GM18520 (cell line): Measurements from ENCODE around the gene SSR2.

Experiments used
- ATAC-seq: cut with Tn5 transposase; IDR thresholded peaks from one replicate; pipeline ENCODE4 v1.9.1; 2021; ENCODE audit not compliant: unreplicated experiment

SSR2 gene

DNA sequence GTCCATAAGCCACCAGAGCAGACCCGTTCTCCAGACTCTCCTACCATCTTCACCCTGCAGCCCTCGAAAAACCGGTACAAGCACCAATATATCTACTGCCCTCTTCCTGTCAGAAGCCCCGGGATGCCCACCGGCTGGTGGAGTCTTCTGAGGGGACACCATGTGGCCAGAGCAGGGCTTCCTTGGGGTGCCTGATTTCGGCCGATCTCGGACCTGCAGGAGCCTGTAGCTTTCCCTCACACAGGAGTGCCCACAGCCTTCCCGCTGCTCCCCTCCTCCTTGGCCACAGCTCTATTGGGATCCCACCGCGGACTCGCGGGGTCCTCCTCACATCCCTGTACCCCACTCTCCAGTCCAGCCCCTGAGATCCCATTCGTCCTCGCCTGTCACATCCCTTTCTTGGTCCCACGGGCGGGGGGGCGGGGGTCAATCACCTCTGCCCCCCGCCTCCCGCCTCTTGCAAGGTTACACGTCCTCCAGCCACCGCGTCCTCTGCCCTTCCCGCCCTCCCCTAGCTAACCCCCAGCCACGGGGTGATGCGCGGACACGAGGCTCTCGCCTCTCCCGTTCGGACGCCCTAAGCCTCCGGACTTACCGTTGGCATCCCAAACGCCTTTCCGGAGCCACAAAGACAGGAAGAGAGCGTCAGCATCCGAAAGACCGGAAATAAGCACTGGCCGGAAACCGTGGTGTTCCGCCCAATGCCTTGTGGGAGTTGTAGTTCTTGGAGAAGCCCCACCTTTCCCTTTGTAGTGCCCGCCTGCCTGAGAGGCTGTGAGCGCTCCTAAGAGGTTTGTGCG lies at the start of gene SSR2:
SSR2 (minus strand) TSS at position 659 of the 800 bp plus-strand sequence. CDS start 784 bp downstream, outside the sequence.
- ATAC-seq = peak; percentile 93

DNA sequence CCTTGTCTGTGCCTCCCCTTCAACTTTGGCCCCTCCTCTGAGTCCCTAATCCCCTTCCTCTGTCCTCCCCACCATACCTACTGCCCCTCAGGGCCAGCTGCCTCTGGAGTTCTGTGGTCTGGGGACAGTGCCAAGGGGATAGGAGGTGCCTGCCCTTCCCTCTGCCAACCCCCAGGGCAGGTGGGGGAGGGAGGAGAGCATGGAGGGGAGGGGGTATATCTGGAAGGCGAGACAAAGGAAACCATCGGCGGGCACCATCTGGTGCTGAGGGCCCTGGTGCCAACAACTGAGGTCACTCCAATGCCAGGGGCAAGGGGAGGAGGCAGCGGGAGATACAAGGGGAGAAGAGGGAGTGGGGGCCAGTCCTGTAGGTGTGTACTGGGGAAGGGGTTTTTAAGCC lies 49.8 kb upstream of the SSR2 start:
- ATAC-seq = no peak

DNA sequence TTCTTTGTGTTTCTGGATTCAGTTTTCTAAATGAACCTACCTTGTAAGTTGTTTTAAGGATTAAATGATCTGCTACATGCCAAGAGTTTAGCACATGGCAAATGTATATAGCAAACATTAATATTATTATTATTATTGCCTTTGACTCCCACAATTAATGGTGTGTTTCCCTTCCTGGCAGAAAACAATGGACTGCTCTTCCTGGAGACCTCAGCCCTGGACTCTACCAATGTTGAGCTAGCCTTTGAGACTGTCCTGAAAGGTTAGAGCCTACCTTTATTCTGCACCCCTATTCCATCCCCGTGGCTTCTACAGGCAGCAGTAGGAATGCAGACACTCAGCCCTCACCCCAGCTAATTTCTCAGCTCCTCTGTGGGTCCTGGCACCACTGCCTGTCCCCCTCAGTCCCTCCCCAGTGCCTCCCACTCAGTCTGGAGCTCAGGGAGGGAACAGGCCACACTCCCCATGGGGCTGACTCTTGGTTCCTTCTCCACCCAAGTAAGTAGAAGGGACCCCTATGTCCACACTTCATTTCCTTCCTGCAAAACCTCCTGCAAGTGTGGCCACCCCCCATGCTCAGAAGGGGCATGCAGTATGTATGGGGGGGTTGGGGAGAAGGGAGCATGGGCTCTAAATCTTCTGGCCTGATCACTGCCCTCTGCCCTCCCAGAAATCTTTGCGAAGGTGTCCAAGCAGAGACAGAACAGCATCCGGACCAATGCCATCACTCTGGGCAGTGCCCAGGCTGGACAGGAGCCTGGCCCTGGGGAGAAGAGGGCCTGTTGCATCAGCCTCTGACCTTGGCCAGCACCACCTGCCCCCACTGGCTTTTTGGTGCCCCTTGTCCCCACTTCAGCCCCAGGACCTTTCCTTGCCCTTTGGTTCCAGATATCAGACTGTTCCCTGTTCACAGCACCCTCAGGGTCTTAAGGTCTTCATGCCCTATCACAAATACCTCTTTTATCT lies 49.0 kb upstream of the SSR2 start:
- ATAC-seq = no peak

DNA sequence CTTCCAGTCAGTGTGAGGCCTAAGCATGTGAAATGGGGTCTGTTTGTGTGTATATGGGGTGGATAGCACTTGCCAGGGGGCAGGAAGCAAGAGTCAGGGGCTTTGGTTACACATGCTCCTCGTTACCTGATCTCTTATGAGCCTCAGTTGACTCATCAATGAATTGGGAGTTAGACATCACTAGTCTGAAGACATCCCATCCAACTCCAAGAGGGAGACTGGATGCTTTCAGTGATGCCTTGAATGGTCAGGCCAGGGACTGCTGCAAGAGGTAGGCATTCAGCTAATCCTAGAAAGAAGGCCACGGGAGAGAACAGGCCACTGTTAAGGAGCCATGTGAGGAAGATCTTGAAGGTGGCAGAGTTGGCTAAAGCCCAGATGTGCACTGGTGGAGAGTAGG lies 46.5 kb upstream of the SSR2 start:
- no peak for ATAC-seq

DNA sequence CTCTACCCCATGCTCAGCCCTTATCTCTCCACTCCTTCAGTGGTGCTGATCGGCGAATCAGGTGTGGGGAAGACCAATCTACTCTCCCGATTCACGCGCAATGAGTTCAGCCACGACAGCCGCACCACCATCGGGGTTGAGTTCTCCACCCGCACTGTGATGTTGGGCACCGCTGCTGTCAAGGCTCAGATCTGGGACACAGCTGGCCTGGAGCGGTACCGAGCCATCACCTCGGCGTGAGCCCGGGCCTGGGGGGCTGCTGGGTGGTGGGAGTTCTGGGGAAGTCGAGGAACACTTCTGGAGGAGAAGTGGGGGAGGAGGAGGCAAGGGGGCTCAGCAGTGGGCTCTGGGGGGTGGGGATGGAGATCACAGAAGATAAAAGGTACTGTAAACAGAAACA lies 45.1 kb upstream of the SSR2 start:
- ATAC-seq = no peak

DNA sequence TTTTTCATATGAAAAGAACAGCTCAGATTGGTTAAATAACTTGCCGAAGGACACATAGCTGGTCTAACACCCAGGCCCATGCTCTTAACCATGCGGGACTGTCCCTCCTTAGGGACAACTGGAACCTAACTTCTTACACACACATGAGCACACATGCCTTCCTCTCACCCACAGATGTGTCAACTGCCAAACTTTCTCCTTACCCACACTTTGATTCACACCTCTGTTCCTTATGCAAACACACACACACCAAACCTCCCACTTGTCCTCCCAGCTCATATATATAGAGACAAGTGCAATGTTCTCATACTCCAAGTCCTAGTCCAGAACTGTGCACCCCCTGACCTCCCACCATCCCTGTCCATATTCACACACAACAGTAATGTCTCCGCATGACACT lies 44.5 kb upstream of the SSR2 start:
- peak; percentile 83 for ATAC-seq

DNA sequence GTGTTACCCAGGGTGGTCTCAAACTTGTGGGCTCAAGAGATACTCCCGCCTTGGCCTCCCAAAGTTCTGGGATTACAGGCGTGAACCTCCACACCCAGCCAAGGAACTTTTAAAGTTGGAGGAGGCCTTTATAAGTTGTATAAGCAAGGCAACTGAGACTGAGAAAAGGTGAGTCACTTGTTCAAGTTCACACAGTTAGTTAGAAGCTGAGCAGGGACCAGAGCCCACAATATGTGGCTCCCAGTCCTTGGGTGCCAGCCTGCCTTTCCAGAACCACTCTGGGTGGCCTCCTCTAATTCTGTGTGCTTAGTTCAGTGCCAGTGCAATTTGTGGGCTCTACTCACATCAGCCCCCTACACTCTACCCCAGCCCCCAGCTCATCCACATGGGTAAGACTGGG lies 43.9 kb upstream of the SSR2 start:
- no peak for ATAC-seq

DNA sequence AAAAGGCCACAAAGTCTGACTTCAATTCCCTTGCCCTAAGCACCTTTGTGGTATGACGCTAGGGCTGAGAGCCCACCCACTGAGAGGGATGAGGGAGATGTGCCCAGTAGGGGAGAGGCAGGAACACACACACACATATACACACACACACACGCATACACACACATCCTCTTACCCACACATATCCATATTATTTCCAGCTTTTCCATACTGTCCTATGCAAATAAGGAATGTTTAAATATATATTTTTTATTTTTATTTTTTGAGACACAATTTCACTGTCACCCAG lies 43.2 kb upstream of the SSR2 start:
- ATAC-seq = no peak

DNA sequence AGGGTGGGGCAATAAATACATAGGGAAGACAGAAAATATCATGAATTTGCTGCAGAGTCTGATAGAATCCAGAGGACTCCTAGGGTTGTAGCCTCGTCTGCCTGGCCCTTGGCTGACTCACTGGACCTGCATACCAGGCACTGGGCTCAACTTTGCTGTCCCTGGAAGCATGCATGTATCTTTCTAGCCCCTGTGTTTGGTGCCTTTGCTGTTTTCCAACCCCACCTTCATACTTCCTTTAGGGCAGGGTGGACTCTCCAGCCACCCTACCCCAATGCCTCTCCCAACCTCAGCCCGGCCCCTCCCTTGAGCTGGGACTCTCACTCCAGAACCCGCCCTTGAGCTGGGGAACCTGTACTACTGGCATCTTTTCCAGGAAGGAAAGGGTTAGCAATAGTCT lies 41.4 kb upstream of the SSR2 start:
- ATAC-seq = no peak

DNA sequence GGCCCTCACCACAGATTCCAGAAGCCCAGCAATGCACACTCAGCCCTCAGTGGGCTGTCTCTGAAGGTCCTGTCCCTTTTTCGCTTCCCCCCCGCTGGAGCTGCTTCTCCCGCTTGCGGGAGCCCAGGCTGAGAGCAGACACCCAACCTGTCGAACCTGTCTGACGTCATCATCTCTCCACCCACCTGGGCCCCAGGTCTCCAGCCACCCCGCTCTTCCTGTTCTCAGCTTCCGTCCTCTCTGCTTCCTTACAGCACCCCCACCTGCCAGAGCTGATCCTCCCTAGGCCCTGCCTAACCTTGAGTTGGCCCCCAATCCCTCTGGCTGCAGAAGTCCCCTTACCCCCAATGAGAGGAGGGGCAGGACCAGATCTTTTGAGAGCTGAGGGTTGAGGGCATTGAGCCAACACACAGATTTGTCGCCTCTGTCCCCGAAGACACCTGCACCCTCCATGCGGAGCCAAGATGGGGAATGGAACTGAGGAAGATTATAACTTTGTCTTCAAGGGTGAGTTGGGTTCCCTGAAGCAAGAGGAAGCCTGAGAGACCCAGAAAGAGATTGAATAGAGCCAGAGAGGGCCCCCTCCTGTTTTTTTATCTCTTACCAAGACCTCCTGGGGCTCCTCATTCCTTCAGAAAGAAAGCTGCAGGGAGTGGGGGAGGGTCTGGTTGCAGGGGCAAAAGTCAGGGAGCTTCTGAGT lies 40.3 kb upstream of the SSR2 start, which contains the start of gene RAB25:
RAB25 (plus strand) TSS at position 224 of the 700 bp plus-strand sequence; CDS start at position 465, 241 bp downstream.
- no peak for ATAC-seq

DNA sequence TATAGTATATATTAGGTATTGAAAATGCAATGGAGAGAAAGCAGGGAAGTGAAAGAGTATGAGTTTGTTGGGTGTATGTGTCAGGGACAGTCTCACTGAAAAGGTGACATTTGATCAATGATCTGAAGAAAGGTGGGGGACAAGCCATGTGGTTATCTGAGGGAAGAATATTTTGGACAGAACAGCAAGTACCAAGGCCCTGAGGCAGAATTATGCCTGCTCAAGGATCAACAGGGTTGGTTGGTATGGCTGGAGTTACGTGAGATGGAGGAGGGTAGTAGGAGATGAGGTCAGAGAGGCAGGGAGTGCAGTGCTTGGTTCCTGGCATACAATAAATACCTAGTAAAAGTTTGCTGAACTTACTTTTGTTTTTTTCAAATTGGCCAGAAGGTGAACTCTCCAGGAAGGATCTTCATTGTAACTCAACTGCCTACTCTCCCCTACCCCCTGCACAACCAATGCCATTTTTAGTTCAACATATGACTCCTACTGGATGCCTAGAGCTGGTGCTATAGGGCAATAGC lies 35.6 kb upstream of the SSR2 start:
- ATAC-seq = no peak

DNA sequence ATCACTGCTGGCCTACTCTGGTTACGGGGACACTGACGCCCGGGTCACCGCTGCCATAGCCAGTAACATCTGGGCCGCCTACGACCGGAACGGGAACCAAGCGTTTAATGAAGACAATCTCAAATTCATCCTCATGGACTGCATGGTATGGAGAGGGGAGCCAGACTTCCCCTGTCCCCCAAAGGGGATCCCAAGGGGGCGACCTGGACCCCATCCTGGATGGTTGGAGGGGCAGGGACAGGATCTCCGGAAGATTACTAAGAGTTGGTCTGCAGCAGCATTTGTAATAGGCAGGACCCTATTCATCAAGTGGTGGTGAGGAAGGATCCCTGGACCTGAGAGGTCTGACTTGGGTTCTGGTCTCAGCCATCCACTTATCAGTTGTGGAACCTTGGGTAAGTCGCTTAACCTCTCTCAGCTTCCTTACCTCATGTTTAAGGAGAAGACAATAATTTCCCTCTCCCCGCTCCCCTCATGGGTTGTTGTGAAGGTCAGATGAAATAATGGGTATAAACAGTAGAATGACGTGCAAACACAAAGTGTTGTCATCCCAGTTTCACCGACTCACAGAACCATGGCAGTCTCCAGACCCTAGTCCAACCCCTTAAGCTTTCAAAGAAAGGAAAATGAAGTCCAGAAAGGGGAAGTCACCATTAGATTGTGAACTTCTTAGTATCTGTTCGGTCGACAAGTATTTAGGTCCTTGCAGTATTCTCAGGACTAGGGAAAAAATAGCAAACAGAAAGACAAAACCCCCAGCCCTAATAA lies 34.7 kb upstream of the SSR2 start:
- ATAC-seq = no peak

DNA sequence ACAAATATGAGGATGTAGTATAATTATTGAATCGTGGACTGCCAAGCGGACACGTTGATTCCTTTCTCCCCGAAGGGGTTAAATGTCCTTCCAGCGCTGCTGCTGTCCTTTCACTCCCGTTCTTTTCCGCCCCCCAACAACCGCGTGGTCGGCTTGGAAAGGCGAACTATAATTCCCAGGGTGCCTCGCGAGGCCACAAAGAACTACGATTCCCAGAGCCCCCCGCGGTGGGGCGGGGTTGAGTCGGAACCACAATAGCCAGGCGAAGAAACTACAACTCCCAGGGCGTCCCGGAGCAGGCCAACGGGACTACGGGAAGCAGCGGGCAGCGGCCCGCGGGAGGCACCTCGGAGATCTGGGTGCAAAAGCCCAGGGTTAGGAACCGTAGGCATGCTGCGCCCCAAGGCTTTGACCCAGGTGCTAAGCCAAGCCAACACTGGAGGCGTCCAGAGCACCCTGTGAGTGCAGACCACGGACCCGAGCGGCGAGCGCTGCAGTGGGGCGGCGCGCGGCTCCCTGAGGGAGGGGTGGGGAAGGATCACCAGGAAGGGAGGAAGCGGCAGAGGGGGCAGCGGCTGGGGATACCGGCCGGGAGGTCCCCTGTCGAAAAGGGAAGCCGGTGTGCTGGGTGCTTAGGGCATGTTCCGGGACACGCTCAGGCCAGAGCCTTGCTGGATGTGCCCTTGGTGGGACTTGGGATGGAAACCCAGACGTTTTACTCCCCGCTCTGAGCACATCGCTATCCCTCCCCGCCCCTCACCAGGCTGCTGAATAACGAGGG lies 33.9 kb upstream of the SSR2 start, which contains the start of gene LAMTOR2:
LAMTOR2 (plus strand) TSS at position 283 of the 781 bp plus-strand sequence; CDS start at position 391, 108 bp downstream.
- peak; percentile 59 for ATAC-seq

DNA sequence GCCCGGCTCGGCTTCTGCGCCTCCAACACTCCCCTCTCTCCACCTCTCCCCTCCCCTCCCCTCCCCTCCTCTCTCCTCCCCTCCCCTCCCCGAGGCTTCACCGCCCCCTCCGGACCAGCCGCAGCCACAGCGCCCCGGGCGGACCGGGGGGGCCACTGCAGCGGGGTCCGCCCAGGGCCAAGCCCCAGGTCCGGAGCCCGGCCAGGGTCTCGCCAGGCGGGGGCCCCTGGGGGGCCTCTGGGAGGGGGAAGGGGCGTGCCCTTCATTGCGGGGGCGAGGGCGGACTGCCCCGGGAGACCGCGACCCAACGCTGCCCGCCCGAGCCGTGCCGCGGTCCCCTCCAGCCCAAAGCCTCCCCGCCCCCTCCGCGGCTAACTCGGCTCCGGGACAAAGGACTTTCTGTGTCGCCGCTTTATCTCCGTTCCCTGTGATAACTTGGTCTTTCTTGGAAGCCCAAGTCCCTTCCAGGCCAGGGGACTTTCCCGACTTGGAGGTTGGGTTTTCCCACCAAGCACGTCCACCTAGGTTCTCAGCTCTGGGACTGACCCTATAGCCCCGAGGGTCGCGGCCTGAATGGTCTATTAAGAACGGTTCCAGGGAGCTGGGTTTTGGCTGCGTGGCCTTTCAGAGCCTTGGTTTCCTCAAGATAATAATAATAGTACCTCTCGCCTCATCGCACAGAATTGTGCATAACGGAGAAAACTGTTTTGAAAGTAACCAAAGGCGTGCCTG lies 33.2 kb upstream of the SSR2 start, which contains the start of gene UBQLN4:
UBQLN4 (minus strand) TSS at position 31 of the 732 bp plus-strand sequence. CDS start 97 bp downstream, outside the sequence.
- peak; percentile 36 for ATAC-seq

DNA sequence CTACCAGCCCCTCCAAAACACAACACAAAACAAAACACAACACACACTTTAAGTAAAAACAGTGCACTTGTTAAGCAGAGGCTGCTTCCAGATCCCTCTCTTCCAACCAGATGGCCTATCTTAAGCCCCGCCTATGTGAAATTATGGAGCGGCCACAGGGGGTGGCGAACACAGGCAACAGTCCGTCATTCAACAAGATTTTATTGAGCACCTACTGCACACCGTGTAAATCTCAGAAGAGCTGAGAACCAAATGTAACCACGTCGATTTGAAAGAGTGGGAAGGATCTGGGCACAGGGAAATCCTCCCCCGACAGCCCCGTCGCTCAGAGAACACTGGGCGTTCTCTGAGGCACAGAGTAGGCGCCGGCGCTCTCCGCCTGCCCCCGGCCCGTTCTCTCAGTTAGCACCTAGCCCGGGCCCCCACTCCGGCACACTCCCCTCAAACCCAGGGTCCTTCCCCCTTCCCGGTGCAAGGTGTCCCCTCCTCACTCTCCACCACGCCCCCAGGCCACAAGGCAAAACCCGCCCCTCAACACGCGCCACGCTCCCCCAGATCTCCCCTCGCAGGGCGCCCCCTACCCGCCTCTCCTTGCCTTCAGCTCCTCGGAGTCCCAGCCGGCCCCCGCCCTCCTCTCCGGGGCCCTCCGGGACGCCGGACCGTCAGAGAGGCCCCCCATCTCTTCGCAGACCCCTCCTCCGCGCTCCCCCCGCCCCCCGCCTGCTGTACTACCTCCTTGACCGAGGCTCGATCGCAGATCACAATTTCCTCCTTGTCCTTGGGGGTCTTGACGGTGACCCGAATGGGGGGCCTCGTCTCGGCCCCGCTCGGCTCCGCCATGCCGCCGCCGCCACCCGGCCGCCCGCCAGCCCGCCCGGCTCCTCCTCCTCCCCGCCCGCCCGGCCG lies 32.4 kb upstream of the SSR2 start:
- no peak for ATAC-seq

DNA sequence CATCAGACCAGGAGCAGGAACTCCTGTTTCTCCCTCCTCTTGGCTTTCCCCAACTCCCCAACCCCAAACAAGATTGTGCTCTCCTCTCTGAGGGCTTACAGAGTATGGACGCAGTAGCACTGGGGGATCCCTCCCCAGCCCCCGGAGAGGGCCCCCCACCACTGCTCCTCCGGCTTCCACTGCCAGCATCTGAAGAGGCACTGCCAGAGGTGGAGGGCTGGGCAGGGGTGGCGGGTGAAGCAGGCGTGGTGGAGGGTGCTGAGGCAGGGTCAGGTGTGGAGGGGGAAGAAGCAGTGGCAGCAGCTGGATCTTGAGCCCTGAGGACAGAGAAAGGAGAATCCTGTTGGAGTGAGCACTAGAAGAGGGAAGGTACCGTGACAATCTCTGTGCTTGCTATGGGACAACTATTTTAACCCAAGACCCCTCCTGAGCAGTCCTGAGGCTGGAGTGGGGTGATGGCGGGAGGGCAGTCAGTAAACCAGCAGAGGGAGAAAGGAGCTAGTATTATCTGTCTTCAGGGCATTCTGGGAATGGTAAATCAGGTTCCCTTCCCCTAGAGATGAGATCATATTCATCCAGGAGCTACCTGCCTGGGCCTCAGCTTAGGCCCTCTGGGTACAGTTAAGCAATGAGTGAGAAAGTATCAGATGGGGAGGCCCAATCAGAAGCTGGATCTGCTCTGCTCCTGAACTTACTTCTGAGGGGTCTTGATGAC lies 30.4 kb upstream of the SSR2 start:
- ATAC-seq = no peak

DNA sequence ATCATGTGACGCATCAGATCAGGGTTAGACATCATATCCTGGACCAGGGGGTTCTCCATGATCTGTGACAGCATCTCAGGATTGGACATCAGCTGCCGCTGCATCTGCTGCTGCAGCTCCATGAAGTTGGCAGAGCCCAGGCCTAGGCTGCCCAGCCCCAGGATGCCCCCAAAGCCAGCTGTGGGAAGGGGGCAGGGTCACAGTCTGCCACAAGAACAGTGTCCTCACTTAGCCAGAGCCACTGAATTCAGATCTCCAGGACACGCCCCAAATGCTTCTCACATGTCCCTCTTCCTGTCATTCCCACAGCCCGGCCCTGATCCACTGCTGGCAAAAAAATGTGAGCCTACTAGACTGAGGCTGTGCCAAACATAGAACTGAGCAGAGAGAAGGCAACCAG lies 29.6 kb upstream of the SSR2 start:
- ATAC-seq = no peak
